GDM1 (cell line): ENCODE measurements around the gene SHISA4.
"Not testable (repeated sequence)": the region's sequence is repeated elsewhere in the genome, so short reads cannot be mapped to it uniquely, and the experiment has no call there.

Experiments
- DNase-seq: peaks from one replicate; lab custom pipeline; 2025; lab: John Stamatoyannopoulos, UW

The SHISA4 gene, protein sequence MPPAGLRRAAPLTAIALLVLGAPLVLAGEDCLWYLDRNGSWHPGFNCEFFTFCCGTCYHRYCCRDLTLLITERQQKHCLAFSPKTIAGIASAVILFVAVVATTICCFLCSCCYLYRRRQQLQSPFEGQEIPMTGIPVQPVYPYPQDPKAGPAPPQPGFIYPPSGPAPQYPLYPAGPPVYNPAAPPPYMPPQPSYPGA

DNA sequence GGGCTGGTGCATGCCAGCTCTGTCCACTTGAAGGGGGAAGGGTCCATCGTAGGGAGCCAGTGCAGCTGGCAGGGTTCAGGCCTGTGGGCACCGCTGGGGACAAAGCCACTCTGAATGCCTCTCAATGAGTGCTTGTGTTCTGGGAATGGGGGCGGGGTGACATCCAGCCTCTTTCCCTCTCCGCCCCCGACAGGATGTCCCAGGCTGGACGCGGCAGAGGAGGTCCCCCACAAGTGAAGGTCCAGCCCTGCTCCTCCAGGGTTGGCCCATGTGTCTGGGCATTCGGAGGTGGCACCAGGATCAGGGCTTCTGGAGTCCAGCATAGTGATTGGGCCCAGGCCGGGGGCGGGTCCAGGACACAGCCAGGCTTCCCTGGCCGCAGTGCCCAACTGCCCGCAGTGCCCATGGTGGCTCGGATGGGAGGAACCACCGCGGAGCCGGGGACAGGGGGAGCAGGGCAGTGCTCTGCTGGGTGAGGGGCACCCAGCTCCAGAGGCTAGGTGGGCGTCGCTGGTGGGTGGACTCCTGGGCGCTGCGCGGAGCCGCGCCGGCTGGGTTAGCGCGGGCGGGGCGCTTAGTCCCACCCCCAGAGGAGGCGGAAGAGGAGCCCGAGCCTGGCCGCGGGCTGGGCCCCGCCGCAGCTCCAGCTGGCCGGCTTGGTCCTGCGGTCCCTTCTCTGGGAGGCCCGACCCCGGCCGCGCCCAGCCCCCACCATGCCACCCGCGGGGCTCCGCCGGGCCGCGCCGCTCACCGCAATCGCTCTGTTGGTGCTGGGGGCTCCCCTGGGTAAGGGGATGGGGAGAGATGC is at the start of gene SHISA4:
Gene SHISA4 (plus strand): TSS at position 617 of the 808 bp plus-strand sequence. CDS start 97 bp downstream, at position 714.
- no peak for DNase-seq

DNA sequence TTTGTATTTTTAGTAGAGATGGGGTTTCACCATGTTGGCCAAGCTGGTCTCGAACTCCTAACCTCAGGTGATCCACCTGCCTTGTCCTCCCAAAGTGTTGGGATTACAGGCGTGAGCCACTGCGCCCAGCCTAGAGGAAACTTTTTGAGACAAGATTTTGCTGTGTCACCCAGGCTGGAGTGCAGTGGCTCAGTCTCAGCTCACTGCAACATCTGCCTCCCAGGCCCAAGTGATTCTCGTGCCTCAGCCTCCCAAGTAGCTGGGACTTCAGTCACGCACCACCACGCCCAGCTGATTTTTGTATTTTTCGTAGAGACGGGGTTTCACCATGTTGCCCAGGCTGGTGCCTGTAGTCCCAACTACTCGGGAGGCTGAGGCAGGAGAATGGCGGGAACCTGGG is 49.6 kb upstream of the SHISA4 start:
- DNase-seq: not testable (repeated sequence)

DNA sequence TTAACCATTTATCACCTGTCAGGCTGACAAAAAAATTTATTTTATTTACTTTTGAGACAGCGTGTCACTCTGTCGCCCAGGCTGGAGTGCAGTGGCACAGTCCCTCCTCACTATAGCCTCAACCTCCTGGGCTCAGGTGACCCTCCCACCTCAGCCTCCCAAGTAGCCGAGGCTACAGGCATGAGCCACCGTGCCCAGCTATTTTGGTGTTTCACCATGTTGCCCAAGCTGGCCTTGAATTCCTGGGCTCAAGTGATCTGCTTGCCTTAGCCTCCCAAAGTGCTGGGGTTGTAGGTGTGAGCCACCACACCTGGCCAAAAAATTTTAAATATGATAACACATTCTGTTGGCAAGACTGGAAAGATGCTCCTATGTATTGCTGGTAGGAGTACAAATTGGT is 48.6 kb upstream of the SHISA4 start:
- no peak for DNase-seq

DNA sequence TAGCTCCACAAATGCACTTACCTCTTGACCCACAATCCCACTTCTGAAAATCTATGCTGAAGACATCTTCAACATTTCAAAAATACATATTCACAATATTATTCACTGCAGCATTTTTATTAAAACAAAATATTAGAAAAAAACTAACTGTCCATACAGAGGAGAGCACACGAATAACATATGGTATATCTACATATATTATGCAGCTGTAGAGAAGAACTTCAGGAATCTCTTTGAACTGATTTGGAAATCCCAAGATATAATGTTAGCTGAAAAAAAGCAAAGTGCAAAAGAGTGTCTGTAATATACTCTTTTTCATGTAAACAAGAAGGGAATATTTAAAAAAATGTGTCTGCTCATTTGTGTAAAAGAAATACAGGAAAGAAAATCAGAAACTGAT is 48.2 kb upstream of the SHISA4 start:
- DNase-seq: no peak

DNA sequence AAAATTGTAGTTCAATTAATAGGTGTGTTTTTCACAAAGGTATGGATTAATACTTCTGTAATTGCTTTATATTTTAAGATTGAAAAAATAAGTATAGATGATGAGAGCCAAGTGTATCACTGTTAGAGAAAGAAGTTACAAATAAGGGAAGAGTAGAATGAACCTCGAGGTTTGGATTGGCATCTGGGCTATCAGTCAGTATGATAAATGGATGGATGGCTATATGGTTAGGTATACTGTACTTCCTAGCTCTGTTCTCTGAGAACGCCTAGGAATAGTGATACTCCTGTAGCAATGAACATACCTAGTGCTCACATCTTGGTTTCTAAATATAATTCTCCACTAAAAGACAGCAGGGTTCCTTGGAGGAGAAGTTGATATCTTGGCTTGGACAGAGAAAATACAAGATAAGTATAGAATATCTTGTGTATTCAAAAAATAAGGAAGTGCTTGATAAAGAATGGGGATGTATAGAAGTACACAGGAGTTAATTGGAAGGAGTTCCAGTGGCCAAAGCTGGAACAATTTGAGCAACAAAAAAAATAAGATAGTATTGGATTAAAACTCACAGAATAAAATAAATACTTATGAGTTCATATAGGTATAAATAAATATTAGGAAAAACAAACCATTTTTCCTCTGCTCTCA is 47.3 kb upstream of the SHISA4 start:
- DNase-seq: no peak

DNA sequence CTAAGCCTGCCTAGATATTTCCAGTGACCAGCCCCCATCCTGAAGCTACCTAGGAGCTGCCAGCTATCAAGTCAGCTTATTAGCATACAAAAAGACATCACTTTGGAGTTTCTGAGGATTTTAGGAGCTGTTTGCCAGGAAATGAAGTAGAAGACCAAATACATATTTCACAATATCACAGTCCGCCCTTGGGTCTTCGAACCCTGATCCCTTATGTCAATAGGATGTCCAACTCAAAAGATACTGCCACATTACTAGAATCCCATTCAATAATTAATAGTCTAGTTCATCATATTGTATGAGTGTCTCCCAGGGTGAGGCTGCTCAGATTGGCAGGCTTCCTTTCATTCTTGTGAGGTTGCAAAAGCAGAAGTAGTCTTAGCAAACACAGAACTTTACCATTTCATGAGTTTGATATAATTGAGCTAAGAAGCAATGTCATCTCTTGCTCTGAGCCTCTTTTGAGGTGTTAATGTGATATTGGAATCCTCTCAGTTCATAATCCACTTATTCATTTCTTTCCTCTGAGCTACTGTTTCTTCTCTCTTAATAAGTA is 46.1 kb upstream of the SHISA4 start:
- no peak for DNase-seq

DNA sequence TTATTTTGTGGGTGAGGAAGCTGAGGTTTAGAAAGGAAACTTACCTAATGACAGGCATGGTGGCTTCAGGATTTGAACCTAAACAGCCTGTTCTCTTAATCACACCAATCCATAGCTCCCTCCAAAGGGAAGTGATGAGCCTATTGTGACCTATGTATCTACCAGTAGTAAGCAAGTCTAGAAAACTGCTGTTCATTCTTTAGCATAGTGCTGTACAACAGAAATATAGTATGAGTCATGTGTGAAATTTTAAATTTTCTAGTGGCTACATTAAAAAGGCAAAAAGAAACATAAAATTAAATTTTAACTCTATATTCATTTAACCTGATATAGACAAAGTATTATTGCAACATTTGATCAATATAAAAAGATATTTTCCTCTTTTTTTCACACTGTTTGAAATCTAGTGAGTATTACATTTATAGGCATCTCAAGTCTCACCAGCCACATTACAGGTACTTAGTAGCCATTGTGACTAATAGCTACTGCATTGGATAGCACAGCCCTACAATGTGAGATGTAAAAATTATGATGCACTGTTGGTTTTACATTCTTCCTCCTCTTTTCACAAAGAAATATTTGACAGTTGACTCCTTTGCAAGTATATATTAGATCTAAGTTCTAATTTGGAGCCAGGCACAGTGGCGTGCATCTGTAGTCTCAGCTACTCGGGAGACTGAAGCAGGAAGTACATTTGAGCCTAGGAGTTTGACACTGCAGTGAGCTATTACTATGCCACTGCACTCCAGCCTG is 43.2 kb upstream of the SHISA4 start:
- DNase-seq: no peak

DNA sequence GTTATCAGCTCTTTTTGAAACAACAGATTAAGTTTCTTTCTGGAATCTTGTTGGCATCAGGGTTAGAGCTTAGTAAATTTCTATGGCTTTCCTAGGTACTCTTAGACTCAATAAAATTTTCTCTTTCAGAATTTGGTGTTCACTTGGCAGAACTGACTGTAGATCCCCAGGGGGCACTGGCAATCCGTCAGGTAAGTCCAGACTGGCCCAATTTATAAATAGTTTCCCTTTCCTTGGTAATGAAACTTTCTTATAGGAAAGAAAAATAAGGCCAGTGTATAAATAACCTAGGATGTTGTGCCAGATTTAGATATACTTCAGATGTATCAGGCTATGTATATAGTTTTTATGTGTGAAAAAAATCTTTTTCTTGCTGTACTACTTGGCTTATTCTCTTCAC is 41.5 kb upstream of the SHISA4 start:
- DNase-seq: no peak

DNA sequence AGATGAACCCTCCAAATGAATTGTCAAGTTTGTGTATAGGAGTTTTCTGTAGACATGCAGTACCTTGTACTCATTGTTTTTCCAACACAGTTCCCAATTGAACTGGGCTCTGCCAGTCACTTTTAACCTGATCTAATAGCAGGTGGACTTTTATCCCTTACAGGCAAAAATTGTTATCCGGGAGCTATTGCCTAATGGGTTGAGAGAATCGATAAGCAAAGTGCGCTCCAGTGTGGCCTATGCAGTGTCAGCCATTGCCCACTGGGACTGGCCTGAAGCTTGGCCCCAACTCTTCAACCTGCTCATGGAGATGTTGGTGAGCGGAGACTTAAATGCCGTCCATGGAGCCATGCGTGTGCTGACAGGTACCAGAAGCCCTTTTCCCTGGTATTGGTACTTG is 40.5 kb upstream of the SHISA4 start:
- no peak for DNase-seq

DNA sequence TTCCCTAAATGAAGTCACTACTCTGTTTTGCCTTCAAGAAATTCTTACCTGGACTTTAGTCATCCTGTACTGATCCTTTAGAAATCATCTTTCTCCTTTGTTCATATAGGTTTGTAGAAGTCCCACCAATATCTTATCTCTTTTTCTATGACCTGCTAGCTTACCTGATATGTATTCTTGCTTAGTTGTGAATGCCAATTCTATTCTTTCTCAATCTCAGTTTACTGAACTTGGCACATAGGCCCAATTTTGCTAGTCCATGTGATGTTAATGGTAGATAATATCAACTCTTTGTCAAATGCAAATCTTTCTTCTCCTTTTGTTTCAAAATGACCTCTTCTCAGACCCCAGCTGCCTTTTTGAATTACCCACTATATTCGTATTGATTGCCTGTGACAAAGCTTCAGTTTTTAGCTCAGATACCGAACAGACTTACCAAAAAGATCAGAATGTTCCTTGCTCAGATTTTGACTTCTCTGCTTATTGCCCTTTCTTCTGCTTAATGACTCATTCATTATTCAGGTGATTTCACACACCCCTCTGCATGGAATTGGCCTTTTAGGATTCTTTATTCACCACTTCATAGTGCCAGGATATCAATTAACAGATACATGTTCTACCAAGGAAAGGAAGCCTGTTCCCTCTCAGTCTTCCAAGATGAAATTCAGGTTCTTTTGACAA is 39.2 kb upstream of the SHISA4 start:
- DNase-seq: no peak

DNA sequence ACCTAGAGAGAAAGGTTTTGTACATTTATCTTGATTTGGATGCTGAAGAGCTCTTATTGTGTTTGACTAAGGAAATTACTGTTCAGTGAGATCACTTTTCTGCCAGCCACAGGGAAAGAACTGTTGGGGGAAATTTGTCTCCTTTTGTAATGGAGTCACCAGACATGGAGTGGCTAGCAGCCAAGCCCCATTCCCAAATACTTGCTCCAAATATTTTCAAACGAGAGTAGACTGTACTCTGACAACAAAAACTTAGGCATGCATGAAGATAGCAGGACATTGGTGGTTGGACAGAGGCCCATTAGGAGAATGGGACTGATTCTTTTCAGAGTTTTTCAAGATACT is 38.7 kb upstream of the SHISA4 start:
- DNase-seq: no peak

DNA sequence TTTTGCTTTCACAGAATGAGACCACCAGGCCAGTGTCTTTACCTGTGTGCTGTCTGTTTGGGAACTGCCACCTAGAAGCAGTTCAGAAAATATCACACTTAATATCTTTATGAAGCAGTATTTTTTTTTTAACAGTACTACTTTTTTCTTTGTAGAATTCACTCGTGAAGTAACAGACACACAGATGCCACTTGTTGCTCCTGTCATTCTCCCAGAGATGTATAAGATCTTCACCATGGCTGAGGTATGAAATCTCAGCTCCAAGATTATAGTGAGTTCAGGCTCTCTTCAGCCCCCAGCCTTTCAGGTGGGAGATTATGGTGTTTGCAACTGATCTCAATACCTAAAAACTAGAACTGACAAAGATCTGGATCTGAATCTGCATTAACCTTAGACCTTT is 36.7 kb upstream of the SHISA4 start:
- DNase-seq: no peak

DNA sequence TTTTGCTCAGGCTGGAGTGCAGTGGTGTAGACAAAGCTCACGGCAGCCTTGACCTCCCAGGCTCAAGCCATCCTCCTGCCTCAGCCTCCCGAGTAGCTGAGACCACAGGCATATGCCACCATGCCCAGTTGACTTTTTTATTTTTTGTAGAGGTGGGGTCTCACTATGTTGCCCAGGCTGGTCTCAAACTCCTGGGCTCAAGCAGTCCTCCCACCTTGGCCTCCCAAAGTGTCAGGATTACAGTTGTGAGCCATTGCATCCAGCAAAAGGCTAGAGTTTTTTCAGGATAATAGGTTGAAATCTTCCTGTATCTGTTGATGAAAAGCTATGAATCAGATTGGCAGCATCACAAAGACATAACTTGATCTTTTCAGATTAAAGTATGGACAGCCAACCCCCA is 32.0 kb upstream of the SHISA4 start:
- not testable (repeated sequence) for DNase-seq

DNA sequence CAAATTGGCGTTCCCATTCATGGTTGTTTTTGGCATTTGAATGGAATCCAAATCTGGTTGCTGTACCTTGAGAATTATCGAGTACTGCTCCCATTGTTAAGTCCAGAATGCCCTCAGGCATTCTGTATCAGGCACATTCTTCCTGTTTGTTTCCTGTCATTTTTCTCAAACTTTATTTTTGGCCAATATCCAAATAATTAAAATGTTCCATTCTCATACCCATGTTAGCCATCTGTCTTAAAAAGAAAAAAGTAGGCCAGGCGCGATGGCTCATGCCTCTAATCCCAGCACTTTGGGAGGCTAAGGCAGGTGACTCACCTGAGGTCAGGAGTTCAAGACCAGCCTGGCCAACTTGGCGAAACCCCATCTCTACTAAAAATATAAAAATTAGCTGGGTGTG is 29.3 kb upstream of the SHISA4 start:
- no peak for DNase-seq

DNA sequence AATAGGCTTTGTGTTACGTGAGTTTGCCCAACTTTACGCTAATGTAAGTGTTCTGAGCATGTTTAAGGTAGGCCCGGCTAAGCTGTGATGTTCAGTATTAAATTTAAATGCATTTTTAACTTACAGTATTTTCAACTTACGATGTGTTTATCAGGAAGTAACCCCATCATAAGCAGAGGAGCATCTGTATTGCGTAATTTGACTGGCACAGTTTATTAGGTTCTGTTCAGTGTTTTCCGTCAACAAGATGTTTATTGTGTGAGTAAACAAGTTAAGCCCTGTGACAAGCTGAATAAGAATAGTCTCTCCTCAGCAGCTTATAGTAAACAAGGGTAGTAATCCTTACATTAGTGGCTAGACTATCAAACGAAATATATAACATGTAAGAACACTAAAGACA is 27.2 kb upstream of the SHISA4 start:
- no peak for DNase-seq

DNA sequence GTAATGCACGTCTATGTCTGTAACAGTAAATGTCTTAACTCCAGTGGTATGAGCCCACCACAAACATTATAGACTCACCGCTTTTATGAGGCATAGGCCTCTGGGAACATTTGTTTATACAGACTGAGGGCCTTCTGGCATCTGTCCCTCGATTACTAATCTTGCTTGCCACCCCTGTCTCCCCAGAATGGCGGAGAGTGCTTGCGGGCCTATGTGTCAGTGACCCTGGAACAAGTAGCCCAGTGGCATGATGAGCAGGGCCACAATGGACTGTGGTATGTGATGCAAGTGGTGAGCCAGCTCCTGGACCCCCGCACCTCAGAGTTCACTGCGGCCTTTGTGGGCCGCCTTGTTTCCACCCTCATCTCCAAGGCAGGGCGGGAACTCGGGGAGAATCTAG is 18.3 kb upstream of the SHISA4 start:
- no peak for DNase-seq

DNA sequence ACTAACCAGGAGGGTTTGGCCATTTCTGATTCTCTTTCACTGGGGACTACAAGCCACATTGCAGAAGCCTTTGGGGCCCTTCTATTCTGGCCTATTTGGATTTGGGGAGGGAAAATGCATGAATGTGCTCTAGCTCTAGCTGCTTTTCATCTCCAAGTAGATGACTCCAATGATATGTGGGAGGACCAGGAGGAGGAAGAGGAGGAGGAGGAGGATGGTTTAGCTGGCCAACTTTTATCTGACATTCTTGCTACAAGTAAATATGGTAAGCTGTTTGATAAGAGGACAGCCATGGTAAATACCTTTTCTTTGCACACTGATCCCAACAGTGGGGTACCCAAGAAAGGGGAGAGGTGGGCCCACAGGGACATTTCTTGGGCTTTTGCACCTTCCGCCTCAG is 14.0 kb upstream of the SHISA4 start:
- no peak for DNase-seq

DNA sequence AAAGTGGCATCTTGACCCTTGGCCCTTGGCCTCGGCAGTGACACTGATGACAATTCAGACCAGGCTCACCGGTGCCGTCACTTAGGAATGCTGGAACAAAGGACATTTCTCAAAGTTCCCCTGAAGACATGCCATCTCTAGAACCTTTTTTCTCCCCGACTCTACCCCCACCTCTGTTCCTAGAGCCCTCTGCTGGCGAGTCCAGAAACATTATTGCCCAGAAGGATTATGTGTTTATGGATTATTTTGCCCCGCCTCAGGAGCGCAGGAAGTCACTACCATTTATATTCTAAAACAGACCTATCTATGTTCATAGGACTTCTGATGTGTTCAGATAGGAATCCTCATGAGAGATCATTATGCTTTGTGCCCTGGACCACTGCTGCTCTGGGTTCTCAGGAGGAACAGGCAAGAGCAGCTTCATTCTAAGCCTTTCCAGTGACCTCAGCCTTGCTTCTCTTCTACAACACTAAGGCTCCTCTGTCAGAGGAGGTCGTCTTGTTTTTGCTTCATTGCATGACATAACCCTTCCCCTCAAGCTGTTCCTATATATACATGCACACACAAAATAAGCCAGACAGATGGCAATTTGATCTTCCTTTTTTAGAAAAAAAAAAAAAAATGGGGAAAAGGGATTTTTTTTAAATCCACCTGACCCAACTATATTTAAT is 12.4 kb upstream of the SHISA4 start:
- no peak for DNase-seq

DNA sequence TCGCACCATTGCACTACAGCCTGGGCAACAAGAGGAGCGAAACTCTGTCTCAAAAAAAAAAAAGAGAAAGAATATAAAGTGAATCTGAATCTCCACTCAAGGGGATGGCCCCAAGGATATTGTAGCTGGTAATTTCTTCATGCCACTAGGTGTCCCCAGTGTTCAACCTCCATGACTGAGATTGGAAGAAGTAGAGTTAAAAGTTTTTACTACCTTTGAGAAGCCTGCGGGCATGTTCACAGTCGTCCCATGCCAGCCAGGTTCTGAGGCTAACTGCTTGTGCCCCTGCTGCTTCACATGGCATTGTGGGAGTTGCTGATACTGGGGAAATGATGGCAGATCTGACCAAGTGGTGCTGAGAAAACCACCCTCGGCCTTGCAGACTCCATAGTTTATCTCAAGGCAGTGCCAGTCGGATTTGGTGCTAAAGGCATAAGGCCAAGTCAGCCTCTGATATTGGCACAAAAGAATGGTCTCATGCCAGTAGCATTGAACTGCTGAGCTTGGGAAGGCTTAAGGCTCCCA is 10.8 kb upstream of the SHISA4 start:
- no peak for DNase-seq

DNA sequence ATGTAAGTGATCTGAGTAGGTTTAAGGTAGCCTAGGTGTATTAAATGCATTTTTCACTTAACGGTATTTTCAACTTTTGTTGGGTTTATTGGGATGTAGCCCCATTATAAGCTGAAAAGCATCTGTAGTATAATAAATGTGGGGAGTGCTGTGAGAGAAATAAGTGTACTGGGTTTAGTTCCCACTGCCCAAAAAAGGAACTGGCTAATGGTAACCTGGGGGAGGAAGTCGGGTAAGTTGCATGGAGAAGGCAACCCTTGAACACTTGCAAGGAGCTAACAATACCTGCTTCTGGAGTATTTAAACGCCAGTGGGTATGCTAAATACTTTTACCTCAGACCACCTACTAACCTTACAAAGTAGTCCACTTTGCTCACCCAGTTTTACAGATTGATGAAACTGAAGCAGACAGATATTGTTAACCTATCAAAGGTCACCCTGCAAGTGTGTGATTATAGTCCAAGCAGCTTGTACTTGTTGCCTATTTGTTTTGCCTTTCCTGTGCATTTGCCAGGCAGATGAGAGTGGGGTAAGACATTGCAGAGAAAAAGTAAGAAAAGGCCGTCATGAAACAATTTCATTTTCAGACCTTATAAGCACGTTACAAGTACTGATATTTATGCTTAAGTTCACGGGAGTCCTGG is 7.6 kb upstream of the SHISA4 start:
- DNase-seq: no peak
